ENCODE results near the gene PIP5K1B. TPM values are rescaled to one million over a fixed set of nuclear protein-coding genes. Genes with fewer than 3 reads are reported as not detected.

Gene PIP5K1B
- total RNA-seq, 1 donor from 2014 or later: 1.3 TPM

GRCh38 chr9:68685770-68686169 lies 19.3 kb upstream of the PIP5K1B start:
- Histone ChIP-seq H3K79me2 (ENCODE audit: insufficient read depth, low read length) (no peaks in the 10 kb centered on the region), H3K9me3 (ENCODE audit: insufficient read depth, low read depth, low read length) (no peaks in the 10 kb centered on the region), H3K27me3 (ENCODE audit: insufficient read depth, low read length) (no peaks in the 10 kb centered on the region), H4K20me1 (ENCODE audit: insufficient read depth, low read length) (no peaks in the 10 kb centered on the region), H3K4me2 (ENCODE audit: low read length) (no peak overlapping the region), H3K9ac (ENCODE audit: low read length) (no peak overlapping the region), H3K36me3 (ENCODE audit: insufficient read depth, low read length) (no peaks in the 10 kb centered on the region), H3K4me3 (ENCODE audit: insufficient read depth, low read depth, low read length) (no peak overlapping the region), H2AFZ (ENCODE audit: low read depth, low read length) (no peak overlapping the region), H3K27ac (ENCODE audit: low read depth, low read length) (no peak overlapping the region), H3K4me1 (ENCODE audit: insufficient read depth, low read length) (no peaks in the 10 kb centered on the region)
- H3K27me3 Mint-ChIP-seq (ENCODE audit: low read depth, unreplicated experiment): peaks cover 14% of the 10 kb centered on the region
- FAIRE-seq: no peak
- no peaks in the 10 kb centered on the region for H3K36me3 Mint-ChIP-seq (ENCODE audit: low read depth, unreplicated experiment)
- H3K9me3 Mint-ChIP-seq (ENCODE audit: unreplicated experiment): no peaks in the 10 kb centered on the region
- TF ChIP-seq EZH2 (IDR thresholded peaks at IDR 0.05; ENCODE audit: insufficient read depth, low read length): no peak
- TF ChIP-seq, protein P1, sequence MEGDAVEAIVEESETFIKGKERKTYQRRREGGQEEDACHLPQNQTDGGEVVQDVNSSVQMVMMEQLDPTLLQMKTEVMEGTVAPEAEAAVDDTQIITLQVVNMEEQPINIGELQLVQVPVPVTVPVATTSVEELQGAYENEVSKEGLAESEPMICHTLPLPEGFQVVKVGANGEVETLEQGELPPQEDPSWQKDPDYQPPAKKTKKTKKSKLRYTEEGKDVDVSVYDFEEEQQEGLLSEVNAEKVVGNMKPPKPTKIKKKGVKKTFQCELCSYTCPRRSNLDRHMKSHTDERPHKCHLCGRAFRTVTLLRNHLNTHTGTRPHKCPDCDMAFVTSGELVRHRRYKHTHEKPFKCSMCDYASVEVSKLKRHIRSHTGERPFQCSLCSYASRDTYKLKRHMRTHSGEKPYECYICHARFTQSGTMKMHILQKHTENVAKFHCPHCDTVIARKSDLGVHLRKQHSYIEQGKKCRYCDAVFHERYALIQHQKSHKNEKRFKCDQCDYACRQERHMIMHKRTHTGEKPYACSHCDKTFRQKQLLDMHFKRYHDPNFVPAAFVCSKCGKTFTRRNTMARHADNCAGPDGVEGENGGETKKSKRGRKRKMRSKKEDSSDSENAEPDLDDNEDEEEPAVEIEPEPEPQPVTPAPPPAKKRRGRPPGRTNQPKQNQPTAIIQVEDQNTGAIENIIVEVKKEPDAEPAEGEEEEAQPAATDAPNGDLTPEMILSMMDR (IDR thresholded peaks at IDR 0.05; ENCODE audit: insufficient read depth, low read depth, low read length): no peak
- no peak overlapping the region for H3K4me3 Mint-ChIP-seq (ENCODE audit: unreplicated experiment)
- H3K27ac Mint-ChIP-seq (ENCODE audit: unreplicated experiment): no peak overlapping the region
- H3K4me1 Mint-ChIP-seq (ENCODE audit: low read depth, unreplicated experiment): peaks cover 4% of the 10 kb centered on the region
- DNase-seq (ENCODE audit: low read depth): no peak

DNA sequence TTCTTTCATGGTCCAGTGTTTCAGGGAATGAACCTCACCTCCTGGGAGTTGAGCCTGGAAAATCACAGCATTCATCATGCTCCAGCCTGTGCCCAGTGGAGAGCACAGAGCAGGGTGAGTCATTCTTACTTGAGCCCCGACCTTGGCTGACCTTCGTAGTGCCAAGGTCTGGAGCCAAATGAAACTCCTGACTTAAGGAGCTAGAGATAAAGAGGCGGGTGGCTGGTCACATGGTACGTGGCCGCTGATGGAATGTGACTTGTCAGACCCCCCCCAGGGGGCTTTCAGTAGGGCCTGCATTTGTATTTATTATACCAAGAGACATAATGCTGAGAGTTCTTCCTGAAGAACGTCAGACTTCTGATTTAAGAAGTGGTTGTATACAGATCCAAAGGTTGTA lies 15.0 kb upstream of the PIP5K1B start:
- Histone ChIP-seq H3K4me1 (ENCODE audit: insufficient read depth, low read length) (no peaks in the 10 kb centered on the region), H3K27me3 (ENCODE audit: insufficient read depth, low read length) (no peaks in the 10 kb centered on the region), H4K20me1 (ENCODE audit: insufficient read depth, low read length) (no peaks in the 10 kb centered on the region), H3K9me3 (ENCODE audit: insufficient read depth, low read depth, low read length) (no peaks in the 10 kb centered on the region), H3K36me3 (ENCODE audit: insufficient read depth, low read length) (no peaks in the 10 kb centered on the region), H2AFZ (ENCODE audit: low read depth, low read length) (no peak overlapping the region), H3K4me2 (ENCODE audit: low read length) (no peak overlapping the region), H3K9ac (ENCODE audit: low read length) (no peak overlapping the region), H3K27ac (ENCODE audit: low read depth, low read length) (no peak overlapping the region), H3K79me2 (ENCODE audit: insufficient read depth, low read length) (no peaks in the 10 kb centered on the region), H3K4me3 (ENCODE audit: insufficient read depth, low read depth, low read length) (no peak overlapping the region)
- no peak for FAIRE-seq
- Mint-ChIP-seq H3K9me3 (ENCODE audit: unreplicated experiment) (no peaks in the 10 kb centered on the region), H3K4me1 (ENCODE audit: low read depth, unreplicated experiment) (peaks cover 4% of the 10 kb centered on the region), H3K27ac (ENCODE audit: unreplicated experiment) (no peak overlapping the region), H3K27me3 (ENCODE audit: low read depth, unreplicated experiment) (peaks cover 3% of the 10 kb centered on the region), H3K4me3 (ENCODE audit: unreplicated experiment) (no peak overlapping the region), H3K36me3 (ENCODE audit: low read depth, unreplicated experiment) (no peaks in the 10 kb centered on the region)
- no peak for DNase-seq (ENCODE audit: low read depth)
- TF ChIP-seq, protein P1 (IDR thresholded peaks at IDR 0.05; ENCODE audit: insufficient read depth, low read depth, low read length): no peak
- no peak for TF ChIP-seq EZH2 (IDR thresholded peaks at IDR 0.05; ENCODE audit: insufficient read depth, low read length)

GRCh38 chr9:68692519-68692918 lies 12.5 kb upstream of the PIP5K1B start:
- H3K4me1 ChIP-seq (ENCODE audit: insufficient read depth, low read length): no peaks in the 10 kb centered on the region
- no peaks in the 10 kb centered on the region for H3K36me3 ChIP-seq (ENCODE audit: insufficient read depth, low read length)
- H3K9me3 ChIP-seq (ENCODE audit: insufficient read depth, low read depth, low read length): no peaks in the 10 kb centered on the region
- H3K4me1 Mint-ChIP-seq (ENCODE audit: low read depth, unreplicated experiment): peaks cover 4% of the 10 kb centered on the region
- H2AFZ ChIP-seq (ENCODE audit: low read depth, low read length): no peak overlapping the region
- no peak overlapping the region for H3K27ac Mint-ChIP-seq (ENCODE audit: unreplicated experiment)
- TF ChIP-seq EZH2 (IDR thresholded peaks at IDR 0.05; ENCODE audit: insufficient read depth, low read length): no peak
- TF ChIP-seq, protein P1 (IDR thresholded peaks at IDR 0.05; ENCODE audit: insufficient read depth, low read depth, low read length): no peak
- no peak overlapping the region for H3K4me2 ChIP-seq (ENCODE audit: low read length)
- no peaks in the 10 kb centered on the region for H3K9me3 Mint-ChIP-seq (ENCODE audit: unreplicated experiment)
- DNase-seq (ENCODE audit: low read depth) (no peak), FAIRE-seq (no peak)
- H3K27me3 Mint-ChIP-seq (ENCODE audit: low read depth, unreplicated experiment): peaks cover 7% of the 10 kb centered on the region
- H3K9ac ChIP-seq (ENCODE audit: low read length): no peak overlapping the region
- no peak overlapping the region for H3K4me3 ChIP-seq (ENCODE audit: insufficient read depth, low read depth, low read length)
- no peaks in the 10 kb centered on the region for H3K79me2 ChIP-seq (ENCODE audit: insufficient read depth, low read length)
- H3K4me3 Mint-ChIP-seq (ENCODE audit: unreplicated experiment): no peak overlapping the region
- no peaks in the 10 kb centered on the region for H3K36me3 Mint-ChIP-seq (ENCODE audit: low read depth, unreplicated experiment)
- H3K27me3 ChIP-seq (ENCODE audit: insufficient read depth, low read length): no peaks in the 10 kb centered on the region
- no peaks in the 10 kb centered on the region for H4K20me1 ChIP-seq (ENCODE audit: insufficient read depth, low read length)
- H3K27ac ChIP-seq (ENCODE audit: low read depth, low read length): no peak overlapping the region

All from astrocyte (in vitro differentiated cells and primary cell).